Prostate gland (tissue), 2 donors: Measurements from ENCODE around the gene CEP85. TPM values are rescaled to one million over a fixed set of nuclear protein-coding genes. Genes with fewer than 3 reads are reported as not detected.

Experiments used
- DNase-seq: peaks from one replicate; pipeline ENCODE4 v3.0.0-alpha.2; 2019; ENCODE audit warnings: low spot score
- H3K27ac ChIP-seq, 2 donors: fragments of 200-600 bp; sonication (generic); 2 replicates each; pipeline ENCODE4 v1.5.1; 2017 to 2019
- H3K27me3 ChIP-seq: fragments of 200-600 bp; sonication (generic); replicated peaks from 2 replicates; pipeline ENCODE4 v1.5.1; 2019; ENCODE audit not compliant: insufficient read depth
- H3K36me3 ChIP-seq, 2 donors: fragments of 200-600 bp; sonication (generic); 1 replicate in 1 of 2; 2 replicates in 1 of 2; pipeline versions ENCODE4 v1.5.1 to v1.8.1; 2017 to 2019
- H3K4me1 ChIP-seq: fragments of 200-600 bp; sonication (generic); replicated peaks from 2 replicates; pipeline ENCODE4 v1.5.1; 2019
- H3K4me3 ChIP-seq, 2 donors: fragments of 200-600 bp; sonication (generic); 2 replicates each; pipeline ENCODE4 v1.5.1; 2017 to 2019
- H3K9me3 ChIP-seq: fragments of 200-600 bp; sonication (generic); 2 replicates; pipeline ENCODE4 v1.5.1; 2017
- CTCF ChIP-seq, 4 experiments: fragments of 200-600 bp in 2 of 4; fragments of 450-650 bp in 2 of 4; sonication (generic) in 2 of 4; IDR thresholded peaks; 1 replicate in 3 of 4; 2 replicates in 1 of 4; pipeline ENCODE4 v1.5.1; 2016 to 2019; ENCODE audit warnings: antibody characterized with exemption in 4 of 4, mild to moderate bottlenecking in 2 of 4, moderate library complexity in 2 of 4
- POLR2A ChIP-seq: fragments of 450-650 bp; IDR thresholded peaks from one replicate; pipeline ENCODE4 v1.6.1; 2016; ENCODE audit warnings: antibody characterized with exemption, mild to moderate bottlenecking
- POLR2AphosphoS5 ChIP-seq: sonication (generic); formaldehyde crosslinking; IDR thresholded peaks from one replicate; pipeline ENCODE4 v1.6.1; 2017; ENCODE audit warnings: antibody characterized with exemption
- WGBS: methylation state at CpG from one replicate; pipeline ENCODE4 v1.1.5; 2018; 5-methylcytosine and 5-hydroxymethylcytosine counted together
- intact Hi-C: fragments of 100-400 bp; cut with DNase I; formaldehyde crosslinking; loops from one replicate; pipeline ENCODE4 v1.14.2; 2022
- total RNA-seq, 2 donors: library from RNA; depleted of rRNA; stranded (reverse); fragments of >200 nt; gene quantifications; one replicate each; pipeline ENCODE4 v1.1.0, GENCODE V29; 2016

CEP85 gene
- total RNA-seq, 2 donors from 2014 or later: 3.4 to 21.0 TPM

DNA sequence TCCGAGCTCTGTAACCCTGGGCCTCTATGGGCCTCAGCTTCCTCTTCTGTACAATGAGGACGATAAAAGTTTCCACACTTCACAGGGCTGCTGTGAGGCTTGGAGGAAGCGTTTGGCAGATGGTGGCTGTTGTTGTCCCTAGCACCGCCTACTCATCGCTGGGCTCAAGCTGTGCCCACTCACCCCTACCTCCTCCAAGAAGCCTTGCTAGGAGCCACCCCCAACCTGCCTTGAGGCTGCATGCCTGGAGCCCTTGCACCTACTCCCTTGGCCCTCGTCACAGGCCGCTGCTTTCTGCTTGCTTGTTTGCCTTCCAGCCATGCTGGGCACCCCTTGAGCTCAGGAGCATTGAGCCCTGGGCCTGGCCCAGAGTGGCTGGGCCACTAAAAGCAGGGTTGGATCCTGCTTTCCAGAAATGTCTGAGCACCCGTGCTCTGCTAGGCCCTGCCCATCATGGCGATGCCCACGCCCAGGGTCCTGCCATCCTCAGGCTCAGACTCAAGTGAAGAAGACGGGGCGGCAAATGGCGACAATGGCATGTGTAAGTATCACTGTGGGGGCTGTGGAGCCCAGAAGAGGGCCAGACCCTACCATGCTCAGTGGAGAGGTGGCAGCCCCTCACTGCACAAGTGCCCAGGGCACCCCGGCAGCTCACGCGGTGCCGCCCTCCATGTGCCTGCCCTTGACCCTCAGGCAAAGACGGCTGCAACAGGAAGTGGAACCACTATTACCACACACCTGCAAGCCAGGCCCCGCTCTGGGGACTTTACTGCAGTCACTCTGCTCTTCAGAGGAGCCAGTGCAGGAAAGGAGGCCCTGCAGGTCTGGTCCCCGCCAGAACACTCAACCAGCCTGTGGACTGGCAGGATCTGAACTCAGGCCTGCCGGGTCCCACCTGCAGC is 55.4 kb downstream of the CEP85 start:
- TF ChIP-seq POLR2A (no peak), CTCF (IDR thresholded peaks at IDR 0.05) (no peak), POLR2AphosphoS5 (no peak)
- DNase-seq: no peak
- WGBS: 83% methylated on average over 20 of the region's 21 CpGs
- Histone ChIP-seq H3K9me3 (no peaks in the 10 kb centered on the region), H3K4me1 (no peaks in the 10 kb centered on the region), H3K4me3 (no peak overlapping the region), H3K36me3 (no peaks in the 10 kb centered on the region), H3K27ac (no peak overlapping the region), H3K27me3 (no peaks in the 10 kb centered on the region)
- intact Hi-C loops: no loop called here

DNA sequence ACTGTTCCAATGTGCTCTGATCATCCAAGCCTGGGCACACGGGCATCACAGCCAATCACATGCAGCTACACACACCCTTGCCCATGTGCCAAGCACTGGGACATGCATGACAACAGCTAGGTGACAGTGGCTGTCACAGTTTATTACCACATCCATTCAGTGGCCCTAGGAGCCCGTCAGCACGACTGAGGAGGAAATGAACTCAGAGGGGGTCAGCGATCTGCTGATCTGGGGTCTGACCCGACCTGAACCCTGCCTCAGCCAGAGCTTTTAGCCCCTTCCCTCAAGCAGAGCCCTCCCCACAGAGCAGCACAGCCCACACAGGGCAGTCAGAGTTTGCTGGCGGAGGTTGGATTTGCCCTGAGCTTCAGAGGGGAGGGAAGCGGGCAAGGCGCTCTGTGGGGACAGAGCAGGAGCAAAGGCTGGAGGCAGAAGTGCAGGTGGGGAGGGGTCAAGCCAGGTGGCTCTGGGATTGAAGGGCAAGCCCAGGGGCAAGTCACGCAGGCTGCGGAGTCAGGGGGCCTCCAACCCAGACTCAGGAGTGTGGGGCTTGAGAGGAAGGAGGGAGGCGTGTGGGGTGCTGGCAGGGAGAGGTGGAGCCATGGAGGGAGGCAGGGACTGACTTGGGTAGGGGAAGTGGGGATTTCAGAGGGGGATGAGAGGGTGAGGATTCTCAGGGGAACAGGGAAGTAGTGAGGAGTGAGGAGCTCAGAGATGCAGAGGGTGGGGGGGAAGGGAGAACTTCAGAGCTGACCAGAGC is 56.3 kb downstream of the CEP85 start:
- WGBS: 77% methylated on average over 11 of the region's 11 CpGs
- no peak overlapping the region for H3K27ac ChIP-seq
- DNase-seq: no peak

DNA sequence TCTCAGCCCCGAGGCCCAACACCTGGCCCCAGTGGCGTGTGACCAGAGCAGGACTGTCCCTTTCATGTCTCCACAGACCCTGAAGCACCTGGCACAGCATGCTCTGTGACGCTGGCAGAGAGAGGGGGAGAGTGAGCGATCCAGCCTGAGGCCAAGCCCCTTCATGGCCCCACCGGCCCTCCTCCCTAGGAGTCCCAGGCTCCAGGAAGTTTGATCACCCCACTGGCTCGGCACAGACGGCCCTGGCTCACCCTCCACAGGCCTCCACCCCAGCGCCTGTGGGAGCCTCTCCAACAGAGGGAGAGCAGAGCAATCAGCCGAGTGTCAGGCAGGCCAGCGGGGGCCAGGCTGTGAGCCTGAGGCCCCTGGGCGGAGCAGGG is 56.9 kb downstream of the CEP85 start:
- H3K27ac ChIP-seq: no peak overlapping the region
- no peaks in the 10 kb centered on the region for H3K27me3 ChIP-seq
- H3K4me1 ChIP-seq: no peaks in the 10 kb centered on the region
- intact Hi-C loops: no loop called here
- no peak for DNase-seq
- H3K36me3 ChIP-seq: no peaks in the 10 kb centered on the region
- H3K4me3 ChIP-seq: no peak overlapping the region
- TF ChIP-seq CTCF (IDR thresholded peaks at IDR 0.05) (no peak), POLR2AphosphoS5 (no peak)
- no peaks in the 10 kb centered on the region for H3K9me3 ChIP-seq
- WGBS: 68% methylated on average over 11 of the region's 11 CpGs

More for the DNA sequence above, 56.3 kb downstream of the CEP85 start:
- H3K4me3 ChIP-seq: no peak overlapping the region
- H3K36me3 ChIP-seq: no peaks in the 10 kb centered on the region
- no peaks in the 10 kb centered on the region for H3K27me3 ChIP-seq
- intact Hi-C loops: no loop called here
- TF ChIP-seq POLR2AphosphoS5 (no peak), POLR2A (no peak), CTCF (IDR thresholded peaks at IDR 0.05) (no peak)
- no peaks in the 10 kb centered on the region for H3K4me1 ChIP-seq
- H3K9me3 ChIP-seq: no peaks in the 10 kb centered on the region

GRCh38 chr1:26291433-26291832 is 57.4 kb downstream of the CEP85 start:
- TF ChIP-seq POLR2AphosphoS5 (no peak), CTCF (IDR thresholded peaks at IDR 0.05) (no peak), POLR2A (no peak)
- no peak overlapping the region for H3K4me3 ChIP-seq
- no peak for DNase-seq
- no peak overlapping the region for H3K27ac ChIP-seq
- H3K36me3 ChIP-seq: no peaks in the 10 kb centered on the region
- no peaks in the 10 kb centered on the region for H3K27me3 ChIP-seq
- intact Hi-C loops: no loop called here
- H3K4me1 ChIP-seq: no peaks in the 10 kb centered on the region
- WGBS: 96% methylated on average over 3 of the region's 3 CpGs
- H3K9me3 ChIP-seq: no peaks in the 10 kb centered on the region
